K562 (cell line): ENCODE data around the gene KCNT1.

Experiments used
- BRCA1 ChIP-seq, 2 experiments: fragments of 450-650 bp in 1 of 2; sonication (generic) in 1 of 2; formaldehyde crosslinking in 1 of 2; IDR thresholded peaks; 2 replicates each; pipeline versions ENCODE4 v1.5.0 to v1.6.1; 2017 to 2020; ENCODE audit warnings: mild to moderate bottlenecking in 1 of 2, missing genetic modification reagents in 1 of 2
- ELF4 ChIP-seq: fragments of 450-650 bp; formaldehyde crosslinking; IDR thresholded peaks from 2 replicates; pipeline ENCODE4 v1.4.0; 2022; ENCODE audit warnings: missing genetic modification characterization
- FOXK1 ChIP-seq: sonication (generic); formaldehyde crosslinking; IDR thresholded peaks from 2 replicates; pipeline ENCODE4 v1.8.0; 2022; ENCODE audit warnings: missing genetic modification reagents, mild to moderate bottlenecking, borderline replicate concordance
- MAFK ChIP-seq: IDR thresholded peaks from 2 replicates; pipeline ENCODE4 v1.6.1; 2011; ENCODE audit warnings: low read length, improper control_type of control experiment
- POLR2AphosphoS5 ChIP-seq: IDR thresholded peaks from 2 replicates; pipeline ENCODE4 v1.6.1; 2011; ENCODE audit warnings: mild to moderate bottlenecking, low read depth, low read length, moderate library complexity; ENCODE audit not compliant: control insufficient read depth, insufficient read depth
- SRF ChIP-seq, 2 experiments: fragments of 250-450, 450-650 bp in 1 of 2; sonication (Bioruptor Pico) in 1 of 2; sonication (generic) in 1 of 2; formaldehyde crosslinking; IDR thresholded peaks; 2 replicates each; pipeline versions ENCODE4 v1.5.0 to v1.5.1; 2020 to 2022; ENCODE audit warnings: mild to moderate bottlenecking in 1 of 2, missing genetic modification reagents in 1 of 2
- SRSF9 ChIP-seq: fragments of 200-400 bp; formaldehyde crosslinking; IDR thresholded peaks from 2 replicates; pipeline ENCODE4 v1.6.1; 2017; ENCODE audit warnings: low read depth, low read length, borderline replicate concordance
- TF ChIP-seq, protein P1 (sequence below), 3 experiments: IDR thresholded peaks in 2 of 3; conservative IDR thresholded peaks in 1 of 3; 2 replicates each; pipeline ENCODE4 v1.5.1; 2011 to 2012; ENCODE audit warnings: low read length in 3 of 3, mild to moderate bottlenecking in 3 of 3, control low read depth in 2 of 3, improper control_type of control experiment in 1 of 3, inconsistent platforms in 1 of 3, low read depth in 1 of 3, mixed read lengths in 1 of 3, moderate library complexity in 1 of 3; ENCODE audit not compliant: insufficient read depth in 2 of 3
- TF ChIP-seq, protein P2 (sequence below): sonication (generic); formaldehyde crosslinking; IDR thresholded peaks from 2 replicates; pipeline ENCODE4 v1.9.0; 2022; ENCODE audit warnings: mild to moderate bottlenecking, missing genetic modification reagents
- TF ChIP-seq, protein P3 (sequence below): sonication (generic); formaldehyde crosslinking; IDR thresholded peaks from 2 replicates; pipeline ENCODE4 v1.8.0; 2023; ENCODE audit warnings: mild to moderate bottlenecking, missing genetic modification reagents
- TF ChIP-seq, protein P4 (sequence below): sonication (generic); formaldehyde crosslinking; IDR thresholded peaks from 2 replicates; pipeline ENCODE4 v1.8.1; 2023; ENCODE audit warnings: mild to moderate bottlenecking, missing genetic modification reagents
- TF ChIP-seq, protein P5 (sequence below): sonication (generic); formaldehyde crosslinking; IDR thresholded peaks from 2 replicates; pipeline ENCODE4 v1.8.1; 2022; ENCODE audit warnings: missing genetic modification reagents

DNA sequence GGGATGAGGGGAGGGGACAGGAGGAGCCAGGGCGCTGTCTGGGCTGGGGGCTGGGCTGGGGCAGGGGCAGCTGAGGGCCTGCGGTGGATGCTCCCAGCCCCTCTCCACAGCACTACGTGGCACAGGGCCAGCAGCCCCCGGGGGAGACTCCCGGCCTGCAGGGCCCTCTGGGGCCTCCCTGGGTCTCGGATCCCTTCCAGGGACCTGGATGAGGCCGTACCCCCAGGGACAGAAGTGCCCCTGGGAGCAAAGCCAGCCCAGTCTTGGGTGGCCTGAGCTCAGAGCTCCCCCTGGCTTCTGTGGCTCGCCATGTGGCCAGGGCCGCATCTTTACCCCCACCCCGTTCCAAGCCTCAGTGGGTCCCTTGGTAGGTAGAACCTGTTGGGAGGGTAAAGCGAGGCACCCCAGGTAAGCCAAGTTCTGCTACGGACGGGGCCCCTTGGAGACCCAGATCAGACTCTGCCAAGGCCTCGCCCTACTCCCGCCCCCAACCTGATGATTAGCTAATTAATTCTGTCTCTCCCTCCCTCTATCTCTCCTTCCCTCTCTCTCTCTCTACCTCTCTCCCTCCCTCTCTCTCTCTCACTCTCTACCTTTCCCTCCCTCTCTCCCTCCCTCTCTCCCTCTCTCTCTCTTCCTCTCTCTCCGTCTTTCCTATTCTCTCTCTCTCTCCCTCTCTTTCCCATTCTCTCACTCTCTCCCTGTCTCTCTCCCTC lies 24.3 kb downstream of the KCNT1 start:
- TF ChIP-seq, protein P1, sequence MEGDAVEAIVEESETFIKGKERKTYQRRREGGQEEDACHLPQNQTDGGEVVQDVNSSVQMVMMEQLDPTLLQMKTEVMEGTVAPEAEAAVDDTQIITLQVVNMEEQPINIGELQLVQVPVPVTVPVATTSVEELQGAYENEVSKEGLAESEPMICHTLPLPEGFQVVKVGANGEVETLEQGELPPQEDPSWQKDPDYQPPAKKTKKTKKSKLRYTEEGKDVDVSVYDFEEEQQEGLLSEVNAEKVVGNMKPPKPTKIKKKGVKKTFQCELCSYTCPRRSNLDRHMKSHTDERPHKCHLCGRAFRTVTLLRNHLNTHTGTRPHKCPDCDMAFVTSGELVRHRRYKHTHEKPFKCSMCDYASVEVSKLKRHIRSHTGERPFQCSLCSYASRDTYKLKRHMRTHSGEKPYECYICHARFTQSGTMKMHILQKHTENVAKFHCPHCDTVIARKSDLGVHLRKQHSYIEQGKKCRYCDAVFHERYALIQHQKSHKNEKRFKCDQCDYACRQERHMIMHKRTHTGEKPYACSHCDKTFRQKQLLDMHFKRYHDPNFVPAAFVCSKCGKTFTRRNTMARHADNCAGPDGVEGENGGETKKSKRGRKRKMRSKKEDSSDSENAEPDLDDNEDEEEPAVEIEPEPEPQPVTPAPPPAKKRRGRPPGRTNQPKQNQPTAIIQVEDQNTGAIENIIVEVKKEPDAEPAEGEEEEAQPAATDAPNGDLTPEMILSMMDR (IDR thresholded peaks at IDR 0.05 in 2 of 3, conservative IDR thresholded peaks at IDR 0.05 in 1 of 3; ENCODE audit: insufficient read depth in 2 of 3, low read depth in 1 of 3, low read length in 3 of 3) = peak; percentile 42 to 54 (median 48); a peak in 5 of 6 replicates
- TF ChIP-seq SRF (CRISPR knock-in tag; IDR thresholded peaks at IDR 0.05) (no peak), SRSF9 (no peak), POLR2AphosphoS5 (no peak), BRCA1 (IDR thresholded peaks at IDR 0.05) (no peak), BRCA1 (CRISPR knock-in tag; IDR thresholded peaks at IDR 0.05) (no peak), ELF4 (CRISPR knock-in tag) (no peak), FOXK1 (no peak), MAFK (no peak)
- TF ChIP-seq, protein P2, sequence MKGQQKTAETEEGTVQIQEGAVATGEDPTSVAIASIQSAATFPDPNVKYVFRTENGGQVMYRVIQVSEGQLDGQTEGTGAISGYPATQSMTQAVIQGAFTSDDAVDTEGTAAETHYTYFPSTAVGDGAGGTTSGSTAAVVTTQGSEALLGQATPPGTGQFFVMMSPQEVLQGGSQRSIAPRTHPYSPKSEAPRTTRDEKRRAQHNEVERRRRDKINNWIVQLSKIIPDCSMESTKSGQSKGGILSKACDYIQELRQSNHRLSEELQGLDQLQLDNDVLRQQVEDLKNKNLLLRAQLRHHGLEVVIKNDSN (CRISPR knock-in tag) = no peak
- TF ChIP-seq, protein P3, sequence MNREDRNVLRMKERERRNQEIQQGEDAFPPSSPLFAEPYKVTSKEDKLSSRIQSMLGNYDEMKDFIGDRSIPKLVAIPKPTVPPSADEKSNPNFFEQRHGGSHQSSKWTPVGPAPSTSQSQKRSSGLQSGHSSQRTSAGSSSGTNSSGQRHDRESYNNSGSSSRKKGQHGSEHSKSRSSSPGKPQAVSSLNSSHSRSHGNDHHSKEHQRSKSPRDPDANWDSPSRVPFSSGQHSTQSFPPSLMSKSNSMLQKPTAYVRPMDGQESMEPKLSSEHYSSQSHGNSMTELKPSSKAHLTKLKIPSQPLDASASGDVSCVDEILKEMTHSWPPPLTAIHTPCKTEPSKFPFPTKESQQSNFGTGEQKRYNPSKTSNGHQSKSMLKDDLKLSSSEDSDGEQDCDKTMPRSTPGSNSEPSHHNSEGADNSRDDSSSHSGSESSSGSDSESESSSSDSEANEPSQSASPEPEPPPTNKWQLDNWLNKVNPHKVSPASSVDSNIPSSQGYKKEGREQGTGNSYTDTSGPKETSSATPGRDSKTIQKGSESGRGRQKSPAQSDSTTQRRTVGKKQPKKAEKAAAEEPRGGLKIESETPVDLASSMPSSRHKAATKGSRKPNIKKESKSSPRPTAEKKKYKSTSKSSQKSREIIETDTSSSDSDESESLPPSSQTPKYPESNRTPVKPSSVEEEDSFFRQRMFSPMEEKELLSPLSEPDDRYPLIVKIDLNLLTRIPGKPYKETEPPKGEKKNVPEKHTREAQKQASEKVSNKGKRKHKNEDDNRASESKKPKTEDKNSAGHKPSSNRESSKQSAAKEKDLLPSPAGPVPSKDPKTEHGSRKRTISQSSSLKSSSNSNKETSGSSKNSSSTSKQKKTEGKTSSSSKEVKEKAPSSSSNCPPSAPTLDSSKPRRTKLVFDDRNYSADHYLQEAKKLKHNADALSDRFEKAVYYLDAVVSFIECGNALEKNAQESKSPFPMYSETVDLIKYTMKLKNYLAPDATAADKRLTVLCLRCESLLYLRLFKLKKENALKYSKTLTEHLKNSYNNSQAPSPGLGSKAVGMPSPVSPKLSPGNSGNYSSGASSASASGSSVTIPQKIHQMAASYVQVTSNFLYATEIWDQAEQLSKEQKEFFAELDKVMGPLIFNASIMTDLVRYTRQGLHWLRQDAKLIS (CRISPR knock-in tag) = no peak
- TF ChIP-seq, protein P4, sequence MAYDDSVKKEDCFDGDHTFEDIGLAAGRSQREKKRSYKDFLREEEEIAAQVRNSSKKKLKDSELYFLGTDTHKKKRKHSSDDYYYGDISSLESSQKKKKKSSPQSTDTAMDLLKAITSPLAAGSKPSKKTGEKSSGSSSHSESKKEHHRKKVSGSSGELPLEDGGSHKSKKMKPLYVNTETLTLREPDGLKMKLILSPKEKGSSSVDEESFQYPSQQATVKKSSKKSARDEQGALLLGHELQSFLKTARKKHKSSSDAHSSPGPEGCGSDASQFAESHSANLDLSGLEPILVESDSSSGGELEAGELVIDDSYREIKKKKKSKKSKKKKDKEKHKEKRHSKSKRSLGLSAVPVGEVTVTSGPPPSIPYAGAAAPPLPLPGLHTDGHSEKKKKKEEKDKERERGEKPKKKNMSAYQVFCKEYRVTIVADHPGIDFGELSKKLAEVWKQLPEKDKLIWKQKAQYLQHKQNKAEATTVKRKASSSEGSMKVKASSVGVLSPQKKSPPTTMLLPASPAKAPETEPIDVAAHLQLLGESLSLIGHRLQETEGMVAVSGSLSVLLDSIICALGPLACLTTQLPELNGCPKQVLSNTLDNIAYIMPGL = no peak
- TF ChIP-seq, protein P5, sequence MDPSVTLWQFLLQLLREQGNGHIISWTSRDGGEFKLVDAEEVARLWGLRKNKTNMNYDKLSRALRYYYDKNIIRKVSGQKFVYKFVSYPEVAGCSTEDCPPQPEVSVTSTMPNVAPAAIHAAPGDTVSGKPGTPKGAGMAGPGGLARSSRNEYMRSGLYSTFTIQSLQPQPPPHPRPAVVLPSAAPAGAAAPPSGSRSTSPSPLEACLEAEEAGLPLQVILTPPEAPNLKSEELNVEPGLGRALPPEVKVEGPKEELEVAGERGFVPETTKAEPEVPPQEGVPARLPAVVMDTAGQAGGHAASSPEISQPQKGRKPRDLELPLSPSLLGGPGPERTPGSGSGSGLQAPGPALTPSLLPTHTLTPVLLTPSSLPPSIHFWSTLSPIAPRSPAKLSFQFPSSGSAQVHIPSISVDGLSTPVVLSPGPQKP (CRISPR knock-in tag) = no peak
